ENCODE data around the gene LSAMP. TPM values are rescaled to one million over a fixed set of nuclear protein-coding genes. Genes with fewer than 3 reads are reported as not detected.
A peak's percentile ranks its signal among the peaks of the same experiment; 100 is the strongest.

LSAMP gene
- total RNA-seq, 1 experiment from 2014 or later: not detected

DNA sequence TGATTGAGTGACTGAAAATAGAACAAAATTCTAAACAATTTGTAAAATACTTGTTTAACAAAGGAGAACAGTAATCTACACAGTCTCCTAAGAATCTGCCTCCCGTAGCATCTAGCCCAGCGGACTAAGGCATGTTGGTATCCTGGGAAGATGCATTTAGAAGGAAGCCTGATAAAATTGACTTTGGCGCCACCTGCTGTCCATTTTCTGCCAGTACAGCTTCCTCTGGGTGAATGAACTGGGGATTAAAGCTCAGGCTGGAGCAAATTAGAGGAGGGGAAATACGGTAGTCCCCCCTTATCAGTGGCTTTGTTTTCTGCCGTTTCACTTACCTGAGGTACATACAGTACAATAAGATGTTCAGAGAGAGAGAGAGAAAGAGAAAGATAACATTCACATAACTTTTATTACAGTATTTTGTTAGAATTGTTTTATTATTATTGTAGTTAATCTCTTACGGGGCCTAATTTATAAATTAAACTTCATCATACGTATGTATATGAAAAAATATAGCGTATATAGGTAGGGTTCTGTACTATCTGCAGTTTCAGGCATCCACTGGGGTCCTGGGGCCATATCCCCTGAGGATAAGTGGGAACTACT, 630.4 kb downstream of the LSAMP start:
- Histone ChIP-seq H2AFZ (no peak overlapping the region), H3K4me3 (no peak overlapping the region), H3K27ac (no peak overlapping the region), H3K36me3 (ENCODE audit: low read depth) (no peaks in the 10 kb centered on the region), H3K9me3 (ENCODE audit: insufficient read depth, low read depth) (no peaks in the 10 kb centered on the region), H3K9me2 (ENCODE audit: insufficient read depth) (no peaks in the 10 kb centered on the region), H3K4me1 (replicated peaks; ENCODE audit: insufficient read depth) (no peaks in the 10 kb centered on the region), H3K79me2 (ENCODE audit: low read depth) (no peaks in the 10 kb centered on the region), H3K4me2 (no peak overlapping the region), H3K27me3 (ENCODE audit: insufficient read depth, low read depth) (no peaks in the 10 kb centered on the region), H4K20me1 (ENCODE audit: insufficient read depth) (no peaks in the 10 kb centered on the region), H3F3A (ENCODE audit: insufficient read depth, low read depth) (no peaks in the 10 kb centered on the region; the same call in 1 of the 2 replicates)
- ChIA-PET CTCF (interaction anchor here (0.6 to 1.0 kb wide), 5 partner anchors 9 to 1367 kb away, joined by 3 to 7 read pairs (median 3); no protein-coding TSS in a partner anchor), POLR2A (ENCODE audit: unreplicated experiment) (interaction anchor here (0.7 kb wide), 1 partner anchor 10 kb away, joined by 6 read pairs; no protein-coding TSS in a partner anchor)
- intact Hi-C loops (cut with micrococcal nuclease; ENCODE audit: unreplicated experiment): loop anchor here (1.0 to 5.0 kb wide), 7 partner anchors 31 to 1663 kb away; no protein-coding TSS in a partner anchor
- no TSS peak for BruUV-seq (replicated peaks)
- TF ChIP-seq, protein P1, sequence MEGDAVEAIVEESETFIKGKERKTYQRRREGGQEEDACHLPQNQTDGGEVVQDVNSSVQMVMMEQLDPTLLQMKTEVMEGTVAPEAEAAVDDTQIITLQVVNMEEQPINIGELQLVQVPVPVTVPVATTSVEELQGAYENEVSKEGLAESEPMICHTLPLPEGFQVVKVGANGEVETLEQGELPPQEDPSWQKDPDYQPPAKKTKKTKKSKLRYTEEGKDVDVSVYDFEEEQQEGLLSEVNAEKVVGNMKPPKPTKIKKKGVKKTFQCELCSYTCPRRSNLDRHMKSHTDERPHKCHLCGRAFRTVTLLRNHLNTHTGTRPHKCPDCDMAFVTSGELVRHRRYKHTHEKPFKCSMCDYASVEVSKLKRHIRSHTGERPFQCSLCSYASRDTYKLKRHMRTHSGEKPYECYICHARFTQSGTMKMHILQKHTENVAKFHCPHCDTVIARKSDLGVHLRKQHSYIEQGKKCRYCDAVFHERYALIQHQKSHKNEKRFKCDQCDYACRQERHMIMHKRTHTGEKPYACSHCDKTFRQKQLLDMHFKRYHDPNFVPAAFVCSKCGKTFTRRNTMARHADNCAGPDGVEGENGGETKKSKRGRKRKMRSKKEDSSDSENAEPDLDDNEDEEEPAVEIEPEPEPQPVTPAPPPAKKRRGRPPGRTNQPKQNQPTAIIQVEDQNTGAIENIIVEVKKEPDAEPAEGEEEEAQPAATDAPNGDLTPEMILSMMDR (conservative IDR thresholded peaks at IDR 0.05): peak; percentile 99
- TF ChIP-seq EZH2 (IDR thresholded peaks at IDR 0.05; ENCODE audit: low read depth): no peak
- DNase-seq: peak in 1 of 2 experiments; percentile 76

DNA sequence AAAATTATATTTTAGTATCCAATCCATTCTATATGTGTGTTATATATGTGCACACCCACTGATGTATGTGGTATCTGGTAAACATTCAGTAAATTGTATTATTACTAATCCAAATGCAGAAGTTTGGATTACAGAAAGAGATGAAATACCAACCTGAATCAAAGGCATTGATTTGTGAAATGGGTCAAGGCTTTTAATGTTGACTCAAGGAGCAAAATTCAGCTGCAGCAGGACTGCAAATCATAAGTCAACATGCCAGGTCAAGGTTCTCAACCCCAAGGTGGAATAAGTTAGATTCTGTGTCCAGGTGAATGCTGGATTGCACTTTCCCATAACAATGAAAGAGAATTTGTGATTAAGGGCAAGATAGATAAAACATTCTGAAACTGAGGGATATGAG, 631.3 kb downstream of the LSAMP start:
- DNase-seq: no peak

DNA sequence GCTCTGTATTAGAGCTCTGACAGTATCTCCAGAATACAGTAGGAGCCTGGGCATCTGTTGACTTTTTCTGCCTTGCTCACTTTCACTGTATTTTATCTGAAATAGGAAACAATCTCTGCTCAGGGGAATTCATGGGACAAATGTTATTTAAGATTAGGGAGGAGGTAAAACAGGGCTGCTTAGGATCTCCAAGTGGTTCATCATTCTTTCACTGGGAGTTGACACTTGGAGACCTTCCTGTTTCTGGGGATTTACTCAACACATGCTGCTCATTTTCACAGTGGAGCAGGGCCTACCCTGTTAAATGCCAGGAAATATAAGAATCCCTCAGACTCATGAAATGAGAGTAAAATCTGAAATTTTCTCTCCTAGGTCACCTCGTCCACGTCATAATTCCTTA, 636.5 kb downstream of the LSAMP start:
- POLR2A ChIA-PET (ENCODE audit: unreplicated experiment): no interaction called here
- intact Hi-C loops (cut with micrococcal nuclease; ENCODE audit: unreplicated experiment): no loop called here

More for the DNA sequence above, 631.3 kb downstream of the LSAMP start:
- ChIA-PET CTCF (no interaction called here), POLR2A (ENCODE audit: unreplicated experiment) (interaction anchor here (1.0 kb wide), 1 partner anchor 528 kb away, joined by 3 read pairs; no protein-coding TSS in a partner anchor)
- Histone ChIP-seq H3K27ac (no peak overlapping the region), H3K36me3 (ENCODE audit: low read depth) (no peaks in the 10 kb centered on the region), H3K79me2 (ENCODE audit: low read depth) (no peaks in the 10 kb centered on the region), H4K20me1 (ENCODE audit: insufficient read depth) (no peaks in the 10 kb centered on the region), H3K4me2 (no peak overlapping the region), H3K4me1 (replicated peaks; ENCODE audit: insufficient read depth) (no peaks in the 10 kb centered on the region), H3K27me3 (ENCODE audit: insufficient read depth, low read depth) (no peaks in the 10 kb centered on the region), H3K4me3 (no peak overlapping the region), H3K9me2 (ENCODE audit: insufficient read depth) (no peaks in the 10 kb centered on the region), H3K9me3 (ENCODE audit: insufficient read depth, low read depth) (no peaks in the 10 kb centered on the region), H2AFZ (no peak overlapping the region), H3F3A (ENCODE audit: insufficient read depth, low read depth) (no peaks in the 10 kb centered on the region; the same call in 1 of the 2 replicates)
- BruUV-seq (replicated peaks): no TSS peak
- no peak for TF ChIP-seq EZH2 (IDR thresholded peaks at IDR 0.05; ENCODE audit: low read depth)
- TF ChIP-seq, protein P1 (conservative IDR thresholded peaks at IDR 0.05): no peak
- intact Hi-C loops (cut with micrococcal nuclease; ENCODE audit: unreplicated experiment): loop anchor here (1.0 to 2.0 kb wide), 5 partner anchors 30 to 1431 kb away; no protein-coding TSS in a partner anchor

More for the DNA sequence above, 636.5 kb downstream of the LSAMP start:
- Histone ChIP-seq H3K27ac (no peak overlapping the region), H2AFZ (no peak overlapping the region), H3K4me2 (no peak overlapping the region), H3K9me2 (ENCODE audit: insufficient read depth) (no peaks in the 10 kb centered on the region), H3K4me3 (no peak overlapping the region), H4K20me1 (ENCODE audit: insufficient read depth) (no peaks in the 10 kb centered on the region), H3K79me2 (ENCODE audit: low read depth) (no peaks in the 10 kb centered on the region), H3K9me3 (ENCODE audit: insufficient read depth, low read depth) (peaks cover 8% of the 10 kb centered on the region; the same call in 1 of the 2 replicates), H3K4me1 (replicated peaks; ENCODE audit: insufficient read depth) (peaks cover 20% of the 10 kb centered on the region), H3K27me3 (ENCODE audit: insufficient read depth, low read depth) (no peaks in the 10 kb centered on the region), H3F3A (ENCODE audit: insufficient read depth, low read depth) (peaks cover 20% of the 10 kb centered on the region), H3K36me3 (ENCODE audit: low read depth) (no peaks in the 10 kb centered on the region)
- no peak for DNase-seq
- CTCF ChIA-PET: no interaction called here
- TF ChIP-seq, protein P1 (conservative IDR thresholded peaks at IDR 0.05): no peak
- TF ChIP-seq EZH2 (IDR thresholded peaks at IDR 0.05; ENCODE audit: low read depth): no peak
- no TSS peak for BruUV-seq (replicated peaks)

Data from PC-9 (cell line).